Activated naive CD8-positive, alpha-beta T cell treated with anti-CD3 and anti-CD28 coated beads, Interleukin-2, amount 50 U/mL, for 24 hours (primary cell): Measurements from ENCODE around the gene TMCO4.
"Not testable (repeated sequence)": the region's sequence is repeated elsewhere in the genome, so short reads cannot be mapped to it uniquely, and the experiment has no call there.

Experiments used
- ATAC-seq: fragments of 150-1000 bp; cut with Tn5 transposase; one replicate; pipeline ENCODE4 v1.10.0; 2021
- DNase-seq: peaks from one replicate; pipeline ENCODE4 v3.0.0; 2021
- H3K27ac Mint-ChIP-seq: one replicate; pipeline ENCODE4 v1.8.0; 2021; ENCODE audit warnings: mild to moderate bottlenecking, mixed read lengths
- H3K27me3 Mint-ChIP-seq: one replicate; pipeline ENCODE4 v1.8.0; 2021; ENCODE audit warnings: mixed read lengths
- H3K36me3 Mint-ChIP-seq: one replicate; pipeline ENCODE4 v1.8.0; 2021; ENCODE audit warnings: low read depth, mixed read lengths
- H3K4me1 Mint-ChIP-seq: one replicate; pipeline ENCODE4 v1.8.0; 2021; ENCODE audit warnings: mixed read lengths
- H3K4me3 Mint-ChIP-seq: one replicate; pipeline ENCODE4 v1.8.0; 2021; ENCODE audit warnings: mild to moderate bottlenecking, moderate library complexity, mixed read lengths
- H3K9me3 Mint-ChIP-seq: one replicate; pipeline ENCODE4 v1.8.0; 2021; ENCODE audit warnings: mixed read lengths

TMCO4 gene

DNA sequence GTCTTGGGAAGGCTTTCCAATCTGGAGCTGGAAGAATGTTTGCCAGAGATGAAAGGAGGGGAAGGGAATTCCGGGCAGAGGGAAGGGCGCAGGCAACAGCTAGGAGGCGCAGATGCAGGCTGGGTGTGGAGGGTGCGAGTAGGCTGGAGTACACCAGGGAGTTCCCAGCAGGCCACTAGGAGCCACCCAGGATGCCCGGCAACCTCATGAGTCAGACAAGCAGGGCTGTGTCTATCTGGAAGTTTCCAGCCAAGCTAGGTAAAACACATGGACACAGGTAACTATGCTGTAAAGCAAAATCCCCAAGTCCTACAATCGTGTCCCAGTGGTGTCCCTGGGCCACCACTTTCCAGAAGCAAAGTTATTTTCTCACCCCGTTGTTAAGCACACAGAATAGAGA is 156.6 kb downstream of the TMCO4 start:
- peaks cover 31% of the 10 kb centered on the region for H3K4me1 Mint-ChIP-seq
- no peaks in the 10 kb centered on the region for H3K9me3 Mint-ChIP-seq
- H3K4me3 Mint-ChIP-seq: peak overlapping the region; percentile 70
- peaks cover 23% of the 10 kb centered on the region for H3K27me3 Mint-ChIP-seq
- peak overlapping the region; percentile 64 for H3K27ac Mint-ChIP-seq
- peaks cover 2% of the 10 kb centered on the region for H3K36me3 Mint-ChIP-seq
- ATAC-seq (no peak), DNase-seq (no peak)

DNA sequence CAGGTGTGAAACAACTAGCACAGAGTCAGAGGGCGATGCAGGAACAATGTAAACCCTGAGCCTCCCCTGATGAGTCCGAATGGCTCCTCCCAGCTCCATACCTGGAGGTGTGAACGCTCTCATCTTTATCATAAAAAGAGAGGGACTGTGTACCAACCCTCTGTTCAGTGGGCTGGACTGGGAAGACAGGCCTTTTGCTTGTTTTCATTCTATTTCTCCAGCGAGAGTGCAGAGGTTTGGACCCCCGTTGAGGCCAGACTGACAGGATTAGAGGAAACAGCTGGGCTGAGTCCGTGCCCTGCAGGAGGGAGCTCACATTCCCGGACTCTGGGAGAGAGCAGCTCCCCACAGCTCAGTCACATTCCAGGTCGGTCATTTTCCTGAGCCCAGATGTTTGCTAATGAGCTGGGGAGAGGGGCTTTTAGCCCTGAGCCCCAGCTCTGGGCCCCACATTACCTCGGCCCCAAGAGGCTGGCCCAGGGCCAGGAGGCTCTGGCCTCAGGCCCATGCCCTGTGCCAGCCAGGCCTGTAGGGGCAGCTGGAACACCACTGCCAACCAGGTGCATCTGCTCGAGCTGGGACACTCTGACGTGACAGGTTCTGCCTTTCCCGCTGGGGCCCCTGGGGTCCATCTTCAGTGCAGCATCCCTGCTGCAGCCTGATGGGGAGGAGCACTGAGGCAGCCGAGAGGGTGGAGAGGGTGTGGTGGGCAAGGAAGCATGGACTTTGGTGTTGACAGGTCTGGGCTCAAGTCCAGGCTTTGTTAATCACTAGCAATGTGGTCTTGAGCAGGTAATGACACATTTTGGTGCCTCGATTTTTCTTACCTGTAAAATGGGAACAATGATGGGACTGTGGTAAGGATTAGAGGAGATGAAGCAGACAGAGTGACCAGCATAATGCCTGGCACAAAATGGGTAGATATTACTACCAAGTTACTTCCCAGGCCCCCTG is 159.1 kb downstream of the TMCO4 start:
- ATAC-seq (no peak), DNase-seq (no peak)
- H3K27ac Mint-ChIP-seq: no peak overlapping the region
- H3K27me3 Mint-ChIP-seq: peaks cover 21% of the 10 kb centered on the region
- H3K36me3 Mint-ChIP-seq: peaks cover 2% of the 10 kb centered on the region
- H3K9me3 Mint-ChIP-seq: no peaks in the 10 kb centered on the region
- H3K4me1 Mint-ChIP-seq: peaks cover 13% of the 10 kb centered on the region
- no peak overlapping the region for H3K4me3 Mint-ChIP-seq

DNA sequence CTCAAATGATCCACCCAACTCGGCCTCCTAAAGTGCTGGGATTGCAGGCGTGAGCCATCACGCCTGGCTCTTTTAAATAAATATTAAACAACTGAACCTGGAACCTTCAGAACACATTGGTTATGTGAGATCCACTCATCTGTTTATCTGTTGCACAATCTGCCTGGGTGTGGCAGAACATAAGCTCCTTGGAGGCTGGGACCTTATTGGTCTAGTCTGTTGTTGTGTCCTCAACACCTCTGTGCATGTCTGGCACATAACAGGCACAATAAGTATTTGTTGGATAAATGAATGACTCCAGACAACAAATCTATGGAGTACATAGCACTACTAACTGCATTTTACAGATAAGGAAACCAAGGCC is 159.7 kb downstream of the TMCO4 start:
- no peak overlapping the region for H3K4me3 Mint-ChIP-seq
- H3K9me3 Mint-ChIP-seq: no peaks in the 10 kb centered on the region
- peaks cover 12% of the 10 kb centered on the region for H3K4me1 Mint-ChIP-seq
- peaks cover 21% of the 10 kb centered on the region for H3K27me3 Mint-ChIP-seq
- H3K36me3 Mint-ChIP-seq: peaks cover 2% of the 10 kb centered on the region
- DNase-seq: no peak
- no peak overlapping the region for H3K27ac Mint-ChIP-seq
- no peak for ATAC-seq

DNA sequence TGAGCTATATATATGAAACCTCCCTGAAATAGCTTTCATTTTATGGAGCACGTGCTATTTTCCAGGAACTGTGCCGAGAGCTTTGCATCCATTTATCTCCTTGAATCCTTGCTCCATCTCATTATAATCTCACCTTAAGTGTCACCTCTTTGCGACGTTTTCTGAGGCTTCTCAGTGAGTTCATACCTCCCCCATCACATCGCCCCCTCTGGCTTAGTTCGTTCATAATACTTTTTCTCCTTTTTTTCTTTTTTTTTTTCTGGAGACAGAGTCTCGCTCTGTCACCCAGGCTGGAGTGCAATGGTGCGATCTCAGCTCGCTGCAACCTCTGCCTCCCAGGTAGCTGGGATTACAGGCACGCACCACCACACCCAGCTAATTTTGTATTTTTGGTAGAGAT is 160.5 kb downstream of the TMCO4 start:
- H3K36me3 Mint-ChIP-seq, DNase-seq, H3K9me3 Mint-ChIP-seq, H3K4me3 Mint-ChIP-seq, H3K27ac Mint-ChIP-seq, ATAC-seq: not testable (repeated sequence)
- Mint-ChIP-seq H3K27me3 (peaks cover 19% of the 10 kb centered on the region), H3K4me1 (peaks cover 10% of the 10 kb centered on the region)

DNA sequence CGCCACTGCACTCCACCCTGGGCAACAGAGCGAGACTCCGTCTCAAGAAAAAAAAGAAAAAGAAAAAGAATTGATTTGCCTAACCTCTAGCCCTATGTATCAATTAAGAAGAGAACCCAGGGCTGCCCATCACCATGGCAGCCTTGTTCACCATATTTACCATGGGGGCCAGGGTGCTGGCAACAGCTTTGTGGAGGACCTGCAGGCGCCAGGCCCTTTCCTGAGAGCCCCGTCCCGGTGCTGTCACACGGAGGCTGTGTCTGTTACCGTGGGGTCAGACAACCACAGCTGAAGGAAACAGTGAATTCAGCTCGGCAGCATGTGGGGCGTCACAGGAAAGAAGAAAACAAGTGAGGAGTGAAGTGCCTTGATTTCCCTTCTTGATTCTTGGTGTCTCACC is 162.1 kb downstream of the TMCO4 start:
- no peaks in the 10 kb centered on the region for H3K9me3 Mint-ChIP-seq
- DNase-seq: no peak
- H3K27ac Mint-ChIP-seq: no peak overlapping the region
- H3K36me3 Mint-ChIP-seq: no peaks in the 10 kb centered on the region
- ATAC-seq: no peak
- H3K27me3 Mint-ChIP-seq: peaks cover 10% of the 10 kb centered on the region
- H3K4me3 Mint-ChIP-seq: no peak overlapping the region
- H3K4me1 Mint-ChIP-seq: peaks cover under 1% of the 10 kb centered on the region

DNA sequence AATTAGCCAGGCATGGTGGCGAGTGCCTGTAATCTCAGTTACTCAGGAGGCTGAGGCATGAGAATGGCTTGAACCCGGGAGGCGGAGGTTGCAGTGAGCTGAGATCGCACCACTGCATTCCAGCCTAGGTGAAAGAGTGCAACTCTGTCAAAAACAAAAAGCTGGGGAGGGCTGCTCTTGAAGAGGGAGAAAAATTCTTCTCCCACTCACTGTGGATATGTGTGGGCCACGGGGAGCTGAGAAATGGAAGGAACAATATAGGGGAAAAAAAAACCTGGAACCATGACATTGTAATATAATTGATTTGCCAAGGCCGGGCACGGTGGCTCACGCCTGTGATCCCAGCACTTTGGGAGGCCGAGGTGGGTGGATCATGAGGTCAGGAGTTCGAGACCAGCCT is 163.0 kb downstream of the TMCO4 start:
- H3K27me3 Mint-ChIP-seq, ATAC-seq, H3K9me3 Mint-ChIP-seq, H3K4me3 Mint-ChIP-seq, DNase-seq, H3K36me3 Mint-ChIP-seq, H3K4me1 Mint-ChIP-seq, H3K27ac Mint-ChIP-seq: not testable (repeated sequence)

DNA sequence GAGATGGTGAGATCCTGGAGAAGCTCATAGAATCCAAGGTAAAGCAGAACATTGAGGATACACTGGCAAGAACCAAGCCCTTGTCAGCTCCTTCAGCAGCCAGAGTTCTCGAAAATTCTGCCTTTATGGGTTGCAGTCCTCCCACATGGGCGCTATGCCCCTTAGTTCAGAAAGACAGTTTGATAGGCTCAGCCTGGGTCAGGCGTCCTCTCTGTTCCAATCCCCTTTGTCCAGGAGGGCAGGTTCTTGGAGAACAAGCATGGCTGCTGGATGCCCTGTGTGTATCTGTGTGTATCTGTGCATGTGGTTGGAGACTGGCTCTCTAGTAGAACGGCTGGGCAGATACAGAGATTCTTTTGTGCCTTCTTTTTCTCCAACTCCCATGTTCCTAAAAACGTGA is 163.7 kb downstream of the TMCO4 start:
- DNase-seq (no peak), ATAC-seq (no peak)
- Mint-ChIP-seq H3K27me3 (no peaks in the 10 kb centered on the region), H3K36me3 (no peaks in the 10 kb centered on the region), H3K4me3 (no peak overlapping the region), H3K4me1 (no peaks in the 10 kb centered on the region), H3K9me3 (no peaks in the 10 kb centered on the region), H3K27ac (no peak overlapping the region)

DNA sequence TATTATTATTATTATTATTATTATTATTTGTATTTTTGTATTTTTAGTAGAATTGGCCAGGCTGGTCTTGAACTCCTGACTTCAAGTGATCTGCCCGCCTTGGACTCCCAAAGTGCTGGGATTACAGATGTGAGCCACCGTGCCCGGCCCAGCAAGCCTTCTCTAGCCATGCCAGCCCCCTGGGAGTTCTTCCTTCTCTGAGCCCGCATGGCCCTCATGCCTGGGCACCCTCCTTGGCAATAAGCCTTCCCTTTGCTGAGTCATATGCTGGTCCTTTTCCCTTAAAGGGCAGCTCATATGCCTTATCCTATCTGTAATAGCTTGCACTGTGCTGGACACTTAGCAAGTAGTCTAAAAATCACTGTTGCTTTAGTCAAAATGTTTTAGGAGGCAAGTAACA is 164.1 kb downstream of the TMCO4 start:
- no peaks in the 10 kb centered on the region for H3K4me1 Mint-ChIP-seq
- DNase-seq (no peak), ATAC-seq (no peak)
- no peak overlapping the region for H3K4me3 Mint-ChIP-seq
- H3K9me3 Mint-ChIP-seq: no peaks in the 10 kb centered on the region
- H3K27me3 Mint-ChIP-seq: no peaks in the 10 kb centered on the region
- H3K36me3 Mint-ChIP-seq: no peaks in the 10 kb centered on the region
- H3K27ac Mint-ChIP-seq: no peak overlapping the region

DNA sequence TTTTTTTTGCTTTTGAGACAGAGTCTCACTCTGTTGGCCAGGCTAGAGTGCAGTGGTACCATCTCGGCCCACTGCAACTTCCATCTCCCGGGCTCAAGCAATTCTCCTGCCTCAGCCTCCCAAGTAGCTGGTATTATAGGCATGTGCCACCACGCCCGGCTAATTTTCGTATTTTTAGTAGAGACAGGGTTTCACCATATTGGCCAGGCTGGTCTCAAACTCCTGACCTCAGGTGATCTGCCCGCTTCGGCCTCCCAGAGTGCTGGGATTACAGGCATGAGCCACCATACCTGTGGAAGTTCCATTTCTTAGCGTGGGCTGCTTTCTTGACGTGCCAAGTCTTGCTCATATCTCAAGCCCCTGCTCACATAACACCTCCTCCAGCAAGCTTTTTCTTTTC is 164.7 kb downstream of the TMCO4 start:
- not testable (repeated sequence) for H3K27me3 Mint-ChIP-seq, ATAC-seq, DNase-seq, H3K4me1 Mint-ChIP-seq, H3K9me3 Mint-ChIP-seq, H3K36me3 Mint-ChIP-seq, H3K4me3 Mint-ChIP-seq, H3K27ac Mint-ChIP-seq

DNA sequence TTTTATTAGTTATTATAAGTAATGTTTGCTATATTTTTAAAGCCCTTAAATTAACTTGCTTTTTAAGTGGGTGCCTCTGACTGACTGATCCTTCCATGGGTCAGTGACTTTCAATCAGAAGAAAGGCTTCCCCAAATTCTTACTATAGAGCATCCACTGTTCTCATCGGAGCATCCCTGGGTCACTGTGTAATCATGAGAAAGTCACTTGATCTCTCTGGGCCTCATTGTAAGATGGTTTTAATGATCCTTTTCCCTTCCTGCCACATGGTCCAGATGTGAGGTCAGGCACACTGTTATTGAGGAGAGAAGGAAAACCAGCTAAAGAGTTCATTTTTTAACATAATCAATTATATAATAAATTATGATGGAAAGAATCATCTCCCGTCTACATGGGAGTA is 166.6 kb downstream of the TMCO4 start:
- no peak overlapping the region for H3K27ac Mint-ChIP-seq
- no peak for ATAC-seq
- no peak overlapping the region for H3K4me3 Mint-ChIP-seq
- no peaks in the 10 kb centered on the region for H3K4me1 Mint-ChIP-seq
- H3K27me3 Mint-ChIP-seq: no peaks in the 10 kb centered on the region
- H3K9me3 Mint-ChIP-seq: no peaks in the 10 kb centered on the region
- peaks cover 4% of the 10 kb centered on the region for H3K36me3 Mint-ChIP-seq
- DNase-seq: no peak
